Body of pancreas (tissue), 4 donors: ENCODE data around the gene SLC49A4. TPM values are rescaled to one million over a fixed set of nuclear protein-coding genes. Genes with fewer than 3 reads are reported as not detected.

ENCODE experiments used
- ATAC-seq: fragments of 150-250 bp; one replicate; pipeline ENCODE4 v1.9.1; 2016
- DNase-seq, 4 donors: peaks; one replicate each; pipeline ENCODE4 v3.0.0-alpha.2; 2019
- H3K27ac ChIP-seq, 4 donors: fragments of 200-600 bp; sonication (generic); 1 replicate in 3 of 4; 2 replicates in 1 of 4; pipeline versions ENCODE4 v1.5.1 to v1.6.1; 2016 to 2019; ENCODE audit warnings: mild to moderate bottlenecking in 1 of 4, mixed read lengths in 1 of 4, moderate library complexity in 1 of 4
- H3K27me3 ChIP-seq, 2 donors: fragments of 200-600 bp; sonication (generic); one replicate each; pipeline ENCODE4 v1.6.0; 2016; ENCODE audit warnings: mild to moderate bottlenecking in 1 of 2
- H3K36me3 ChIP-seq, 2 donors: fragments of 200-600 bp; sonication (generic); replicated peaks in 1 of 2; 2 replicates each; pipeline ENCODE4 v1.5.1; 2016; ENCODE audit warnings: low read depth in 2 of 2; ENCODE audit not compliant: insufficient read depth in 1 of 2
- H3K4me1 ChIP-seq: fragments of 200-600 bp; sonication (generic); one replicate; pipeline ENCODE4 v1.6.0; 2016
- H3K4me3 ChIP-seq, 2 donors: fragments of 200-600 bp; sonication (generic); 1 replicate in 1 of 2; 2 replicates in 1 of 2; pipeline ENCODE4 v1.5.1; 2016 to 2019
- H3K9me3 ChIP-seq, 3 donors: fragments of 200-600 bp; sonication (generic); 1 replicate in 2 of 3; 2 replicates in 1 of 3; pipeline ENCODE4 v1.5.1; 2016
- POLR2A ChIP-seq, 3 donors: fragments of 450-650 bp; IDR thresholded peaks; one replicate each; pipeline ENCODE4 v1.6.1; 2016; ENCODE audit warnings: antibody characterized with exemption in 3 of 3, mild to moderate bottlenecking in 2 of 3
- WGBS, 2 donors: methylation state at CpG; one replicate each; pipeline ENCODE4 v1.1.5; 2017; 5-methylcytosine and 5-hydroxymethylcytosine counted together
- intact Hi-C: fragments of 100-400 bp; cut with DNase I; formaldehyde crosslinking; loops from one replicate; pipeline ENCODE4 v1.15.1; 2023
- total RNA-seq, 2 donors: library from RNA; depleted of rRNA; stranded (reverse); fragments of >200 nt; gene quantifications; one replicate each; pipeline ENCODE4 v1.1.0, GENCODE V29; 2016
- TF ChIP-seq, protein P1 (sequence below), 7 experiments: fragments of 450-650 bp in 4 of 7; fragments of 200-600 bp in 3 of 7; sonication (generic) in 3 of 7; IDR thresholded peaks; one replicate each; pipeline ENCODE4 v1.5.1; 2016 to 2019; ENCODE audit warnings: antibody characterized with exemption in 7 of 7

The SLC49A4 gene
- total RNA-seq, 2 donors from 2014 or later = 20.8 to 23.6 TPM

DNA sequence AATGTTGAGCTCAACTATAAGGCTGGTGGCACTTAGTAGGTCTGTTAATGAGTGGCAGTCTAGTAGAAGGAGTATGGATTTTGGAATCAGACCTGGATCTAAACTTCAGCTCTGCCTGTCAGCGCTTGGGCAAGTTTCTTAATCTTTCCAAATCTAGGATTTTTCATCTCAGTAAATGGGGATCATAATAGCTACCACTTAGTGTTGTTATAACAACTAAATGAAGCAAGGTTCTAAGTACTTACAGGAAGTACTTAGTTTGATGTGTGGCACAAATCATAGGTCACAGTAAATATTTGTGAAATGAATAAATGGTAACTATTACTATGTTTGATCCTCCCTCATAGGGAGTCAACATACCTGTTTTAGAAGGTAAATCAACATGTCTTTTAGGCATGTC lies 31.4 kb downstream of the SLC49A4 start:
- Histone ChIP-seq H3K36me3 (peaks cover 0 to 7% of the 10 kb centered on the region in 2 donors), H3K9me3 (no peaks in the 10 kb centered on the region), H3K27ac (no peak overlapping the region), H3K4me1 (no peaks in the 10 kb centered on the region), H3K27me3 (no peaks in the 10 kb centered on the region), H3K4me3 (no peak overlapping the region)
- no peak for DNase-seq
- 96 to 100% methylated on average over 1 of the region's 1 CpG for WGBS, 2 donors
- no peak for TF ChIP-seq POLR2A (IDR thresholded peaks at IDR 0.05)
- TF ChIP-seq, protein P1, sequence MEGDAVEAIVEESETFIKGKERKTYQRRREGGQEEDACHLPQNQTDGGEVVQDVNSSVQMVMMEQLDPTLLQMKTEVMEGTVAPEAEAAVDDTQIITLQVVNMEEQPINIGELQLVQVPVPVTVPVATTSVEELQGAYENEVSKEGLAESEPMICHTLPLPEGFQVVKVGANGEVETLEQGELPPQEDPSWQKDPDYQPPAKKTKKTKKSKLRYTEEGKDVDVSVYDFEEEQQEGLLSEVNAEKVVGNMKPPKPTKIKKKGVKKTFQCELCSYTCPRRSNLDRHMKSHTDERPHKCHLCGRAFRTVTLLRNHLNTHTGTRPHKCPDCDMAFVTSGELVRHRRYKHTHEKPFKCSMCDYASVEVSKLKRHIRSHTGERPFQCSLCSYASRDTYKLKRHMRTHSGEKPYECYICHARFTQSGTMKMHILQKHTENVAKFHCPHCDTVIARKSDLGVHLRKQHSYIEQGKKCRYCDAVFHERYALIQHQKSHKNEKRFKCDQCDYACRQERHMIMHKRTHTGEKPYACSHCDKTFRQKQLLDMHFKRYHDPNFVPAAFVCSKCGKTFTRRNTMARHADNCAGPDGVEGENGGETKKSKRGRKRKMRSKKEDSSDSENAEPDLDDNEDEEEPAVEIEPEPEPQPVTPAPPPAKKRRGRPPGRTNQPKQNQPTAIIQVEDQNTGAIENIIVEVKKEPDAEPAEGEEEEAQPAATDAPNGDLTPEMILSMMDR (IDR thresholded peaks at IDR 0.05) = no peak
- ATAC-seq = no peak
- intact Hi-C loops = no loop called here

DNA sequence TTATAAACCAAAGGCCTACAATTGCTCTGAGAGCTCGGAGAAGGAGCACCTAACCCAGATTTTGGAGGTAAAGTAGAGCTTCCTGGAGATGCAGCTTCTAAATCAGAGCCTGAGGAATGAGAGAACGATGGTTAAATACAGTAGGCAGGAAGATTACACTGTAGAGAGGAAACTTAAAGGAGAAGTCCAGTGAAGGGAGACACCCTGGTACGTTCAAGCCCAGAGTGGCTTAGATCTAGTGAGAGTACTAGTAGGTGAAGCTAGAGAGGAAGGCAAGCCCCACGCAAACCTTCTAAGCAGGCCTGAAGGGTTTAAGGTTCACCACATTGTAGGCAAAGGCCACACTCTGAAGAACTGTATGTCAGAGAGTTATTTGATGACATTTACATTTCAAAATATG lies 33.4 kb downstream of the SLC49A4 start:
- no peaks in the 10 kb centered on the region for H3K4me1 ChIP-seq
- no peak for TF ChIP-seq POLR2A (IDR thresholded peaks at IDR 0.05)
- TF ChIP-seq, protein P1 (IDR thresholded peaks at IDR 0.05) = no peak
- H3K9me3 ChIP-seq = no peaks in the 10 kb centered on the region
- H3K27me3 ChIP-seq = no peaks in the 10 kb centered on the region
- WGBS, 2 donors = 93% methylated on average over 4 of the region's 4 CpGs
- ATAC-seq = no peak
- intact Hi-C loops = no loop called here
- no peak overlapping the region for H3K4me3 ChIP-seq
- peaks cover 0 to 7% of the 10 kb centered on the region in 2 donors for H3K36me3 ChIP-seq
- no peak overlapping the region for H3K27ac ChIP-seq
- DNase-seq = no peak

DNA sequence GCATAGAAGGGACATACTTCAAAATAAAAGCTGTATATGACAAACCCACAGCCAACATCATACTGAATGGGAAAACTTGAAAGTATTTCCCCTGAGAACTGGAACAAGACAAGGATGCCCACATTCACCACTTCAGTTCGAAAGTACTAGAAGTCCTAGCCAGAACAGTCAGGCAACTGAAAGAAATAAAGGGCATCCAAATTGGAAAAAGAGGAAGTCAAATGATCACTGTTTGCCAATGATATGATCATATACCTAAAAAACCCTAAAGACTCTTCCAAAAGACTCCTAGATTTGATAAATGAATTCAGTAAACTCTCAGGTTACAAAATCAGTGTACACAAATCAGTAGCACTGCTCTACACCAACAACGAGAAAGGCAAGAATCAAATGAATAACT lies 40.7 kb downstream of the SLC49A4 start:
- H3K9me3 ChIP-seq = no peaks in the 10 kb centered on the region
- no peaks in the 10 kb centered on the region for H3K4me1 ChIP-seq
- no peak overlapping the region for H3K27ac ChIP-seq
- H3K36me3 ChIP-seq = no peaks in the 10 kb centered on the region
- no peaks in the 10 kb centered on the region for H3K27me3 ChIP-seq
- DNase-seq = no peak
- intact Hi-C loops = no loop called here
- no peak for ATAC-seq
- no peak for TF ChIP-seq POLR2A (IDR thresholded peaks at IDR 0.05)
- TF ChIP-seq, protein P1 (IDR thresholded peaks at IDR 0.05) = no peak
- 90 to 93% methylated on average over 2 of the region's 2 CpGs for WGBS, 2 donors
- no peak overlapping the region for H3K4me3 ChIP-seq

DNA sequence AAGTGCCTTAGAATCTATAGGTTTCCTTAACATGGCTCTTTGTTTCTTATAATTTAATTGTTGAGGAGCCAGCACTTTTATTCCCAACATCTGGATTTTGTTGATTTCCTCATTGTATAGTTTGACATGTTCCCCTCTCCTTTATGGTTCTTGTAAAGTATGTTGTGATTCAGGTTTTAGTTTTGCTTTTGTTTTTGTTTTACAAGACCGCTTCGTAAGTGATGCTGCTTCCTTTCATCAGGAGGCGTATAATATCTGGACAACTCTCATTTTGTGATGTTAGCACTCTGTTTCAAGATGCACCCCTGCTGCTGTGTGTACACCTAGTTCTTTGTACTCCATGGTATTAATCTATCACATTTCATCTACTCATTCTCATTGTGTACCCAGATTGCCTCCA lies 48.7 kb downstream of the SLC49A4 start:
- no peak for DNase-seq
- 61 to 64% methylated on average over 3 of the region's 3 CpGs for WGBS, 2 donors
- intact Hi-C loops = no loop called here
- Histone ChIP-seq H3K27me3 (no peaks in the 10 kb centered on the region), H3K36me3 (no peaks in the 10 kb centered on the region), H3K4me3 (no peak overlapping the region), H3K4me1 (no peaks in the 10 kb centered on the region), H3K27ac (no peak overlapping the region), H3K9me3 (no peaks in the 10 kb centered on the region)
- no peak for ATAC-seq
- TF ChIP-seq, protein P1 (IDR thresholded peaks at IDR 0.05) = no peak
- TF ChIP-seq POLR2A (IDR thresholded peaks at IDR 0.05) = no peak

DNA sequence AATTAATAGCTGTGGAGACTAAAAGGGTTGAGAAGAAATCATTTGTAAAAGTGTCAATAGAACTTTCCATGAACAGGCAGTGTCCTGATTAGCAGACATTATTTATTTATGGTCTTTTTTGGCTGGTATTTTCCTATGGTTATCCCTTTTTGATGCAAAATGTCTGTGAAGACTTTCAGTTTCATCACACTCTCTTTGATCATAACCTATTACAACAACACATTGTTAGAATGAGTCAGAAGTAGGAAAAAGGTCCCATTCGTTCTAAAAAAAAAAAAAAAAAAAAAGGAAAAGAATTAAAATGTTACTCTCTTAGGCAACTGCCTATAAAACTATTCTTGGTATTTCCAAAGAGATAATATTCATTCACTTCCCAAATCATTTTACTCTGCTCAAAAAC lies 62.1 kb downstream of the SLC49A4 start:
- H3K4me3 ChIP-seq = no peak overlapping the region
- TF ChIP-seq POLR2A (IDR thresholded peaks at IDR 0.05) = no peak
- TF ChIP-seq, protein P1 (IDR thresholded peaks at IDR 0.05) = no peak
- H3K27ac ChIP-seq = no peak overlapping the region
- H3K9me3 ChIP-seq = no peaks in the 10 kb centered on the region
- no peaks in the 10 kb centered on the region for H3K27me3 ChIP-seq
- DNase-seq = no peak
- peaks cover 0 to 2% of the 10 kb centered on the region in 2 donors for H3K36me3 ChIP-seq
- no peak for ATAC-seq
- 17 to 26% methylated on average over 1 of the region's 1 CpG for WGBS, 2 donors
- H3K4me1 ChIP-seq = peaks cover 24% of the 10 kb centered on the region
- intact Hi-C loops = no loop called here
